ENCODE measurements around the gene NEK9. TPM values are rescaled to one million over a fixed set of nuclear protein-coding genes. Genes with fewer than 3 reads are reported as not detected.

The NEK9 gene
- total and polyA plus RNA-seq, 10 of the 15 experiments (the other 5 are each of a cell fraction or from before 2014, with no cell fraction given): 6.0 to 78.8 (median 44.7) TPM

GRCh38 chr14:75144944-75145343, 18.1 kb upstream of the NEK9 start:
- Histone ChIP-seq H3K27ac (ENCODE audit: control insufficient read depth, insufficient read depth) (peak overlapping the region; percentile 38), H3K4me2 (ENCODE audit: control insufficient read depth, insufficient read depth) (no peak overlapping the region), H3K4me1 (ENCODE audit: control insufficient read depth, insufficient read depth, low read length) (peaks cover 4% of the 10 kb centered on the region), H3K9me3 (replicated peaks; ENCODE audit: control insufficient read depth, insufficient read depth, low read length) (no peaks in the 10 kb centered on the region), H4K20me1 (ENCODE audit: control insufficient read depth, insufficient read depth) (no peaks in the 10 kb centered on the region), H3K36me3 (ENCODE audit: control insufficient read depth in 2 of 2, insufficient read depth in 2 of 2, low read length in 1 of 2) (peaks cover 4 to 11% of the 10 kb centered on the region in 2 experiments; a peak in 3 of 4 replicates), H3K27me3 (replicated peaks in 1 of 2; ENCODE audit: control insufficient read depth in 2 of 2, insufficient read depth in 2 of 2, low read length in 1 of 2) (no peaks in the 10 kb centered on the region), H3K9ac (ENCODE audit: control insufficient read depth, insufficient read depth, low read length) (no peak overlapping the region), H3K79me2 (ENCODE audit: control insufficient read depth, insufficient read depth, low read length) (peaks cover 8% of the 10 kb centered on the region), H3K4me3 (no peak overlapping the region), H2AFZ (ENCODE audit: control insufficient read depth, low read depth, low read length) (no peak overlapping the region)
- ChIA-PET SMC1A (ENCODE audit: uncharacterized antibody, unreplicated experiment) (interaction anchor here (0.8 kb wide), 1 partner anchor 117 kb away, joined by 3 read pairs; no protein-coding TSS in a partner anchor), POLR2A (interaction anchor here (0.8 kb wide), 1 partner anchor 24 kb away, joined by 3 read pairs; no protein-coding TSS in a partner anchor), RAD21 (ENCODE audit: unreplicated experiment) (no interaction called here), CTCF (interaction anchor here (1.1 to 1.6 kb wide), 2 partner anchors 13 to 28 kb away, joined by 3 to 5 read pairs; no protein-coding TSS in a partner anchor)
- BruUV-seq (replicated peaks): no TSS peak
- ATAC-seq (no peak), DNase-seq (ENCODE audit: low read depth, low spot score) (no peak), FAIRE-seq (no peak)
- in situ Hi-C loops (cut with MboI): no loop called here
- TF ChIP-seq CEBPB (IDR thresholded peaks at IDR 0.05; ENCODE audit: borderline replicate concordance in 1 of 2, low read depth in 2 of 2, low read length in 2 of 2) (no peak), RUNX3 (IDR thresholded peaks at IDR 0.05; ENCODE audit: low read length) (peak; percentile 30; the same call in 1 of the 2 replicates)
- 57% methylated on average over 5 of the region's 5 CpGs for WGBS (ENCODE audit: insufficient coverage, insufficient replicate concordance, low lambda C conversion rate, missing lambda C conversion rate)
- intact Hi-C loops (cut with micrococcal nuclease; ENCODE audit: unreplicated experiment): no loop called here

DNA sequence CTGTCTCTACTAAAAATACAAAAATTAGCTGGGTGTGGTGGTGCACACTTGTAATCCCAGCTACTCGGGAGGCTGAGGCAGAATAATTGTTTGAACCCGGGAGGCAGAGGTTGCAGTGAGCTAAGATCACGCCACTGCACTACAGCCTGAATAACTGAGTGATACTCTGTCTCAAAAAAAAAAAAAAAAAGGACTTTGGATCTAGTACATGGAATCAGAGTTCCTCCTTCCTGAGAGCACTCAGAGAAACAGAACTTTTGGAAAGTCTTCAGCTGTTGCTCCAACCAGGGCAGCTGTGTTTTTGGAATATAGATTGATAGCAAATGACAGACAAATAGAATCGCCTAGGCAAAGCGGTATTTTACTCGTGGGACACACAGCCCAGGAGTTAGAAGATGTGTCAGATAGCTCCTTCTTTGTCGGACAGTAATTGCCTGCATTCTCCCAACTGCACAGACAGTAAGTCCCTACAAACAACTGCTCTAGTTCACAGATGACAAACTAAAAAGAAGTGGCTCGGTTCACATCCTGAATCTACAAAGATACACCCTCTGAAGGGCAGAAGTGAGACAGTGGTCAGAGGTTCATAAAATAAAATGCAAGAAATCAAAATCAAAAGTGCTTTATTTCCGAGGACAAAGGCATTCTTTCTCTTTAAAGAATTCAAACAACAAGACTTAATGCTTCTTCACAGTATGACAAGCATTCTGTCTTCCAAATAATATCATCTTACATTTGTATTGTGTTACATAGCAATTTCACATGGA, 17.1 kb upstream of the NEK9 start:
- in situ Hi-C loops (cut with MboI): no loop called here
- Histone ChIP-seq H3K79me2 (ENCODE audit: control insufficient read depth, insufficient read depth, low read length) (peaks cover 11% of the 10 kb centered on the region), H3K9me3 (replicated peaks; ENCODE audit: control insufficient read depth, insufficient read depth, low read length) (no peaks in the 10 kb centered on the region), H3K27me3 (replicated peaks in 1 of 2; ENCODE audit: control insufficient read depth in 2 of 2, insufficient read depth in 2 of 2, low read length in 1 of 2) (no peaks in the 10 kb centered on the region), H3K27ac (ENCODE audit: control insufficient read depth, insufficient read depth) (no peak overlapping the region; the same call in 1 of the 2 replicates), H3K4me2 (ENCODE audit: control insufficient read depth, insufficient read depth) (no peak overlapping the region), H2AFZ (ENCODE audit: control insufficient read depth, low read depth, low read length) (no peak overlapping the region), H4K20me1 (ENCODE audit: control insufficient read depth, insufficient read depth) (no peaks in the 10 kb centered on the region), H3K4me1 (ENCODE audit: control insufficient read depth, insufficient read depth, low read length) (peaks cover 9% of the 10 kb centered on the region), H3K4me3 (no peak overlapping the region), H3K36me3 (ENCODE audit: control insufficient read depth in 2 of 2, insufficient read depth in 2 of 2, low read length in 1 of 2) (peaks cover 2 to 7% of the 10 kb centered on the region in 2 experiments; a peak in 3 of 4 replicates), H3K9ac (ENCODE audit: control insufficient read depth, insufficient read depth, low read length) (no peak overlapping the region)
- ChIA-PET RAD21 (ENCODE audit: unreplicated experiment) (interaction anchor here (0.7 to 7.7 kb wide), 2 partner anchors 78 to 153 kb away, joined by 3 to 57 read pairs; no protein-coding TSS in a partner anchor), POLR2A (interaction anchor here (1.5 kb wide), 1 partner anchor 16 kb away, joined by 3 read pairs; no protein-coding TSS in a partner anchor), SMC1A (ENCODE audit: uncharacterized antibody, unreplicated experiment) (interaction anchor here (1.3 to 1.6 kb wide), 2 partner anchors 79 to 156 kb away, joined by 3 to 7 read pairs; no protein-coding TSS in a partner anchor), CTCF (interaction anchor here (0.6 to 11.5 kb wide), 7 partner anchors 9 to 545 kb away, joined by 3 to 227 read pairs (median 5); no protein-coding TSS in a partner anchor)
- BruUV-seq (replicated peaks): no TSS peak
- TF ChIP-seq ZSCAN29 (IDR thresholded peaks at IDR 0.05) (no peak), IKZF2 (IDR thresholded peaks at IDR 0.05) (no peak), ZBTB4 (CRISPR knock-in tag; IDR thresholded peaks at IDR 0.05) (no peak)
- intact Hi-C loops (cut with micrococcal nuclease; ENCODE audit: unreplicated experiment): no loop called here
- FAIRE-seq: no peak
- DNase-seq (ENCODE audit: low read depth, low spot score): no peak
- ATAC-seq: no peak
- 99% methylated on average over 9 of the region's 9 CpGs for WGBS (ENCODE audit: insufficient coverage, insufficient replicate concordance, low lambda C conversion rate, missing lambda C conversion rate)
